HepG2 (cell line): ENCODE results near the gene CMTM8.

ENCODE experiments used
- GATA4 ChIP-seq: sonication (generic); IDR thresholded peaks from 2 replicates; pipeline ENCODE4 v1.6.1; 2016; ENCODE audit warnings: antibody characterized with exemption, low read depth, borderline replicate concordance
- MEIS2 ChIP-seq: sonication (generic); formaldehyde crosslinking; IDR thresholded peaks from 2 replicates; pipeline ENCODE4 v1.9.0; 2021; ENCODE audit warnings: mild to moderate bottlenecking, missing genetic modification reagents
- TF ChIP-seq, protein P1 (sequence below): sonication (generic); formaldehyde crosslinking; IDR thresholded peaks from 2 replicates; pipeline ENCODE4 v1.4.0; 2020; ENCODE audit warnings: mild to moderate bottlenecking, missing genetic modification reagents

DNA sequence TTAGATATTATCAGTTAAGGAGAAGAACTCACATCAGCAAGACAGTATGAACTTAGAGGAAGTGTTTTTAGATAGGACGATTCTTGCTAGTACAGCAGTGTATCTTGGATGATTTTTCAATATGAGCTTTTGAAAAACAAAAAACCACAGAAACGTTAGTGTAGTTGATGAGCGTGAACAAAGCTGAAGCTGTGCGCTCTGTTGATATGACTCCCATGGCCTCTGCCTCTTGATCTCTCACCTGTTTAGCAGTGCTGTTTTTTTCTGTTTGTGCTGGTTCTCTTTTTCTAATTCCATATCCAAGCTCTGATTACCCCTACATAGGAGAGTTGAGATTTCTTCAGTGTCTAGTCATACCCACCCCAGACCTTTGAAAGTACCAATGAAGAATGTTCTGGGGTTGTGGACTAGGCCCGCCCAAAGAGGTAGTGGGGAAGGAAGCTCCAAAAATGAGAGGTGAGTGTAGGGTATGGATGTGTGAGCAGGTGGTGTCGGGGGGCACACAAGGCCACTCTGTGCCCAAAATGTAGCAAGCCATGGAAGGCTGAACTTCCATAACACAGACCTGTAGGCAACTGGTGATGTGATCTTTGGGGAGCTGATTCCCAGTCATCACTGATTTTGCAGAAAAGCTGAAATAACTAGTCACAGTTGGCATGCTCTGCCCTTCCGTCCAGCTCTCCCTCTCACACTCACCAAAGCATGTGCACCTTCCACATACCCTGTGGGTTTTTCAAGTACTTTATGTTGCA is 133.2 kb downstream of the CMTM8 start:
- TF ChIP-seq MEIS2 (CRISPR knock-in tag) (no peak), GATA4 (no peak)
- TF ChIP-seq, protein P1, sequence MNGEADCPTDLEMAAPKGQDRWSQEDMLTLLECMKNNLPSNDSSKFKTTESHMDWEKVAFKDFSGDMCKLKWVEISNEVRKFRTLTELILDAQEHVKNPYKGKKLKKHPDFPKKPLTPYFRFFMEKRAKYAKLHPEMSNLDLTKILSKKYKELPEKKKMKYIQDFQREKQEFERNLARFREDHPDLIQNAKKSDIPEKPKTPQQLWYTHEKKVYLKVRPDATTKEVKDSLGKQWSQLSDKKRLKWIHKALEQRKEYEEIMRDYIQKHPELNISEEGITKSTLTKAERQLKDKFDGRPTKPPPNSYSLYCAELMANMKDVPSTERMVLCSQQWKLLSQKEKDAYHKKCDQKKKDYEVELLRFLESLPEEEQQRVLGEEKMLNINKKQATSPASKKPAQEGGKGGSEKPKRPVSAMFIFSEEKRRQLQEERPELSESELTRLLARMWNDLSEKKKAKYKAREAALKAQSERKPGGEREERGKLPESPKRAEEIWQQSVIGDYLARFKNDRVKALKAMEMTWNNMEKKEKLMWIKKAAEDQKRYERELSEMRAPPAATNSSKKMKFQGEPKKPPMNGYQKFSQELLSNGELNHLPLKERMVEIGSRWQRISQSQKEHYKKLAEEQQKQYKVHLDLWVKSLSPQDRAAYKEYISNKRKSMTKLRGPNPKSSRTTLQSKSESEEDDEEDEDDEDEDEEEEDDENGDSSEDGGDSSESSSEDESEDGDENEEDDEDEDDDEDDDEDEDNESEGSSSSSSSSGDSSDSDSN (CRISPR knock-in tag), result no peak
